Activated gamma-delta T cell treated with Interleukin-2 at 50 U/mL for 16 hours (primary cell): ENCODE measurements around the gene TMEM158.

Experiments
- DNase-seq: peaks from one replicate; pipeline ENCODE4 v3.0.0-alpha.2; 2020

TMEM158 gene

DNA sequence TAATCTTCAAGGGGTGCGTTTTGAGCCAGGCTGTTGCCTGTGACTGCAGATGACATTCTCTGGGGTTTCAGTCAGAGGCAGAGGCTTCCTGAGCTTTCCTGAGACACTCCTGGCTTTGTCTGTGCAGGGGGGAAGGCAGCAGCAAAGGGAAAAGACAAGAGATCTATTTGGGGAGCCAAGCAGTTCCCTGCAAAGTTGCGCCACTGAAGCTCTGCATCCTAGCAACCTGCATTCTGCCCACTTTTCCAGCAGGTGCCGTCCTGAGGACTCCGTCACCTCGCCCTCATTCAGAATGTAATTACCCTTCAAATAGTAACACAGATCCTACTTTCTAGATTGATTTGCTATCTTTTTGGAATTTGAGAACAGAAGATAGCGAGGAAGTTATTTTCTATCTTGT, 1.9 kb upstream of the TMEM158 start:
- DNase-seq, result no peak

DNA sequence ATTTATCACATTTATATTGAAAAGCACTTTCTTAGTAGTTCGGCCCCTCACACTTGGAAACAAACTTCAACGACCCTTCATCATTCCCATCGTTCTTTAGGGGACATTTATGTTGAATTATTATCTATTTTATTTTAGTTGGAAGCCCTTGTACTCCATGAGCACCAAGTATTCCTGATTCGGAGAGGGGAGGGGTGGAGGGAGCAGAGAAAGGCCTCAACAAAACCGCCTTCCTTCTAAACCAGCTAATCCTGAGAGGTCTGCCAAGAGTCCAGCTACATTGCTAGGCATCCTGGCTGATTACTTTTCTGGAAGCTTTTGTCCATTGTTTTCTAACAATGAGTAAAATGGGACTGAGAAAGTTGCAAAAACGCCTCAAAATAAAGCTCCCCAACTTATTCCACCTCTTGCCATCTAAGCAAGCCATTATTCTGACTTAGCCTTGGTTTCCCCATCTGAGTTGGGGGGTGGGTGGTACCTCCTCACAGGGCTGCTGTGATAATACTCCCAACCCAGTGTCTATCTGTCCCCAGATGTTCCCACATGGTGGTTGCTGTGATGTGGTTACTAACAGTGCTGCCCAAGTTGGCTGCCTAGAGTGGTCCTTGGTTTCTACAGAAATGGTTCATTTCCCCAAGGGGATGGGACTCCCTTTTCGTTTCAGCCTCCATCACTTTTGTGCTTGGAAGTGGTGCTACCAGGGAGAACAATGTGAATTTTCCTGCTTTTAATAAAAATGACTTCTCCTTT, 1.2 kb upstream of the TMEM158 start:
- DNase-seq, result no peak

DNA sequence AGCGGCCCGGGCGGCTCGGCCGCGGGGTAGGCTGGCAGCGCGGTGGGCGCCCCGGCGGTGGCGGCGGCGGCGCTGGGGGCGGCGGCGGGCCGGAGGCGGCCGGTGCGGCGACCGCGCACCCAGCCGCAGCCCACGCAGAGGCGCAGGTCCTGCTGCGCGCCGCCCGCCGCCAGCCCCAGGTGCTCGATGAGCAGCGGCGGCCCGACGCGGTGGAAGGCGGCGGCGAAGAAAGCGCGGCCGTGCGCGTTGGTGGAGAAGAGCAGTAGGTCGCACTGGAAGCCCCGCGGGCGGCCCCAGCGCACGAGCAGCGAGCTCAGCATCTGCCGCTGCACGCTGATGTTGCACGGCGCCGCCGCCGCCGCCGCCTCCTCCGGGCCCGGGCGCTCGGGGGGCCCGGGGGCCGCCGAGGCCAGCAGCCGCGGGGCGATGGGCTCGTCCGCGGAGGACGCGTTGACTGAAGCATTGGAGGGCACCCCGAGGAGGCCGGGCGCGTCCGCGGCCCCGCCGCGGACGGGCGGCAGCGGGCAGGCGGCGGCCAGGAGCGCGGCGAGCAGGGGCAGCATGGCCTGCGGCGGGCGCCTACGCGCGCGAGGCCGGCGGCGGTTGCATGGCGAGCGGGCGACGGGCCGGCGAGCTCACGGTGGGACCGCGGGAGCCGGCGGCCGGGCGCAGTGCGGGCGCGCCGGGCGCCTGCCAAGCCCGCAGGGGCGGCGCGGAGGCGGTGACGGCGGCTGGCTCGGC, 452 bp downstream of the TMEM158 start:
- DNase-seq, result peak; percentile 21

DNA sequence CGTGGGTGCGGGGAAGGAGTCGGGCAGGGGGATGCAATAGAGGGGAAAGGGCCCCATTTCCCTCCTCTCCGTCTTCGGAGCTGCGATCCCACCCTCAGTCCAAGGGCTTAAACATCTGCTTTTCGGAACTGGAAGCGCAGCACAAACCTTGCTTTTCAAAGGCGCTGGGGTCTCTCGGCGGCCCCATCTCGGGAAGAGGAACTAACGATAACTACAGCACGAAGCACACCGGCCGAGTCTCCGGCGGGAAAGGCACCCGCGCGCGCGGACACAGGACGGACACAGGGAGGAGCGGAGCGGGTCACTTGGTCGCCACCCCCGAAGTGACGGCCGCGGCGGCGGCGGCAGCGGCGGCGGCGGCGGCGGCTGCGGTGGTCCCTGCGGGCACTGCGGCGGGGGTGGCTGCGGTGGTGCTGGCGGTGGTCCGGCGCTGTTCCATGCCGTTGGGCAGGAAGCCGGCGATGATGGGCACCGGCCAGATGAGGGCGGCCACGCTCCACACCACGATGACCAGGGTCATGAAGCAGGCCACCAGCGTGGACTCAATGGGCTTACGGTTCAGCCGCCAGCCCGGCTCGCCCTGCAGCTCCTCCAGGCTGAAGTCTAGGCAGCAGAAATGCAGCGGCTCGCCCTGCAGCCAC, 1.1 kb downstream of the TMEM158 start:
- DNase-seq, result no peak

DNA sequence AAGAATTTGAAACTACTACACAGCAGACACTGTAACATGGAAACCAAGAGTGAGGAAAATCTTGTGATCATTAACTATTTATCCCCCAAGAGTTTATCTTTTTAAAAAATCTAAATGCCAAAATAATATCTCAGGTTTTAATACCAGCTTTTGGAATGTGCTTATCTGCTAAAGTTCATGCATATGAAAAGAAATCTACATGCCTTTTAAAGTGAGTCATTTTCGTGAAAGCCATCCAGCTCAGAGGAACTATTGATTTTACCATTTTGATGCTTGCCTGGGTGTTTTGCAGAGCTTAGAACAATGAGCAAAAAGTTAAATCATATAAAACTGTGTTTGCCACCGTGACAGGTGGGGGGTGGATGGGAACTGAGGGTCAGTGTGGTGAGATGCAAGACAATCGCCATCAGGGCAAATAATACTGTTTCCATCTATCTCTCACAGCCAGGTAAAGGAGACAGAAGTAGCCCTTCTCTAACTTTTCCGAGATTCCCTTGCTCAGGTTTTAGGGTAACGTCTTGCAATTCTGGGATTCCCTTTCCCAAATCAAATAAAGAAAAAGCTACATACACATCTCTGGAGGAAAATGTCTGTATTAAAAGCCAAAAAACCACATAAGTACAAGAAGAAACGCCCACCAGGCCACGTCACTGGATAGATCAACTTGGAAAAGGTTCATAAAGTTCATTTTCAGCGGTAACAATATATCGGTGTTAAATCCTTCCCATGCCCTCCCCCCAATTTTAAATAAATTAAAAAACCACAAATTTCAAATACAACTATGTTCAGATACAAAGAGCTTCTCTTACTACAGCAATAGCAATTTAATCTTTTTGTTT, 2.0 kb downstream of the TMEM158 start:
- DNase-seq, result no peak

DNA sequence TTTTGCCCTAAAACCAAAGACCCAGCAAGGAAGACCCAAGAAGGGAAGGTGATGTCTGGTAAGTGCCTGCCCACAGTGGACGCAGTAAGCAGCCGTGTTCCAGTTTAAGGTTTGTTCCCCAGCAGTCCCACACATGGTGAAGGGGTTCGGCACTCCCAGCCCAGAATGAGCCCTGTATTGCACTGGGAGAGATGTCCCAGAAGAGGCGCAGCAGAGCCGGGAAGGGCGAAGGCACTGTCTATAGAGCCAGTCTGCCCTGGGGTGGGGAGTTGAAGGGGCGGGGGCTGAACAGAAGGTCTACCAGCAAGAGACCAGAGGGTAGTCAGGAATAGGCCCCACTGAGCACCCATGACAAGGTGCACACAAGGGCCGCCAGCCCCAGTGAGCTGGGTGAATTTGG, 6.4 kb downstream of the TMEM158 start:
- DNase-seq, result no peak

DNA sequence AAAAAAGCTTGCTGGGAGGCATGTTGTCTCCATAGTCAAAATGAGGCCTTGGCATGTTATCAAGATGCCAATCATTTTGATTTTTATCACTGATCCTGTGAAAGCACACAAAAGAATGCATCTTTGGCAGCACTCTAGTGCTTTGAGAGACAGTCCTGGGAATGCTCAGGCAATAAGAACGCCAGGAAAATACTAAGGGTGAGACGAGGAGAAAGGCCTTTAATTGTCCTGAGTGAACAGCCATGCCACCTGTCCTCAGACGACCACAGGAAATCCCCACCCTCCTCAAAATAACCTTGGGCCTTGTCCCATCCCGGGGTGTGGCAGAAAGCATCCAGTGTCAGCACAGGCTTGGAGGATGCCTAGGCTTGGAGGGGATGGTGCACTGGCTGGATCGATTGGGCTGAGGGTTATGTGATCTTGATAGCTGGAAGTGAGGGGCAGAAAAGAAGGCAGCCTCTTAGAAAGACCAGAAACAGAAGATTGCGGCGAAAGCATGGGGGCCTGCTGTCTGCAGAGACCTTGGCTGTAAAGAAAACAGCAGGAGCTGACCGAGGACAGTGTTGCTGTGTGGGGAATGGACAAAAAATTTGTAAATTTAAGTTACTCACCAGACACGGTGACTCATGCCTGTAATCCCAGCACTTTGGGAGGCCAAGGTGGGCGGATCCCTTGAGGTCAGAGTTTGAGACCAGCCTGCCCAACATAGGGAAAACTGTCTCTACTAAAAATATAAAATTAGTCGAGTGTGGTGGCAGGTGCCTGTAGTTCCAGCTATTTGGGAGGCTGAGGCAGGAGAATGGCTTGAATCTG, 7.3 kb downstream of the TMEM158 start:
- no peak for DNase-seq

DNA sequence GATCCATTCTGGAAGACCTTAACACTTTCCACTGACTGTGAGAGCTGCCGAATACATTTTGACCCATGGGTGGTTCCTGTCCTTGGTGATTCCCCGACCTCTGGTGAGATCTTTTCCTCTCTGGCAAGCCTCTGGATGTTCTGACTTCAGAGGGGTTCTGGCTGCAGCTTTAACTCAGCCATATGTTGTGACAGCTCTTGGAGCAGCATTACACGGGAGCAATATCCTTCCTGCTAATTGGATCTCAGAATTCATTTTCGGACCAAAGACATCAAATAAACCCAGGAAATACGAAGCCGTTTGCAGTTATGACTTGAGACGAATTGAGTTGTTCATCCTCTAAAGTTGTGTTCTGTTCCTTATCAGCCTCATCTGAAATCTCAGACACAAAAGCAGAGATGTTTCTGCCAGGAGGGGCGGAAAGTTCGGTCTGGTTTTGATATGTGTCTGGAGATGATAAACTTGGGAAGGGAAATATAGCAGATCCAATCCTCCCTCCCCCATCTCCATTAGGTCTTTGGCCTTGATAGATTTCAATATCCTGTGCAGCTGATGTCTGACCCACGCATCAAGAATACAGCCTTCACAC, 10.0 kb downstream of the TMEM158 start:
- DNase-seq, result no peak

DNA sequence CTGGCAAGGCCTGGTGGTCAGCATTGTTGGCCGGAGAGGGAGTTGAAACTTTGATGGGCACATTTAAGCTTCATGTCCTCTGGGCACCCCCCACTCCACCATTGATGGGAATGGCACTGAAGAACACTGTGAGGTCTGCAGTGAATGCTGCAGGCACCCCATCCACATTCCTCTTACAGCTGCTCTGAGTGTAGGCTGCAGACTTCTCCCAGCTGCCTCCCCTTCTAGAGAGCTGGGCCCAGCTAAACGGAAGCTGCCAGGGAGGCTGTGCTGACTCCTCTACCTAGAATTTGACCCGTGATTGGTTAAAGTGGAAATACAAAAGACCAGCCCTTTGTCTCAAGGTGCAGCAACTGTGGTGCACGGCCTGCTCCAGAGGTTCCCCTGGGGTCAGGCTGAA, 10.6 kb downstream of the TMEM158 start:
- DNase-seq, result no peak

DNA sequence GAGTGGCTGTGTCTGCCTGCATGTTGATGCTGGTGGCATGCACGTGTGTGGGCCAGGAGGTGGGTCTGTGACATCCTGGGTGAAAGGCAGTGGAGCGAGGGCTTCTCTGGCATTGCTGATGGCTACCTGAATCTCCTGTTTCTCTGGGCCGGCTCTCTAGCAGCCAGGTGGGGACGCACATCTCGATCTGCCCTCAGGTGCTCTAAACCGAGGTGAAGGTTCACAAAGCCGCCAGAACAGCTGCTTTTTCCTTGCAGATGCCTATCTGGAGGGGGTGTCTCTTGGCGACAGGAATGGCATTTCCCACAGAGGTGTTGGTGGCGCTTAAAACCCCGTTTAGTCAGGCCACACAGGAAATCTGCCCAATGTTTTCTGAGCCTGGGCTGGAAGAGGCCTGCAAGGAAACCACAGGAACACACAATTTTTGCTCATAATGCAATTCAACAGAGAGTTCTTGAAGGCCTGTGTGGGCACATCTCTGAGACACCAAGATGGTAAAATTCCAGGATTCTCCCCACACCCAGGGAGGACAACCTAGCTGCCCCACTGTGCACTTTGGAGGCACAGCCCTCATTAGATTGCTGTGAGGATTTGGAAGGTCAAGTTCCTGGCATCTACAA, 11.9 kb downstream of the TMEM158 start:
- DNase-seq, result no peak

DNA sequence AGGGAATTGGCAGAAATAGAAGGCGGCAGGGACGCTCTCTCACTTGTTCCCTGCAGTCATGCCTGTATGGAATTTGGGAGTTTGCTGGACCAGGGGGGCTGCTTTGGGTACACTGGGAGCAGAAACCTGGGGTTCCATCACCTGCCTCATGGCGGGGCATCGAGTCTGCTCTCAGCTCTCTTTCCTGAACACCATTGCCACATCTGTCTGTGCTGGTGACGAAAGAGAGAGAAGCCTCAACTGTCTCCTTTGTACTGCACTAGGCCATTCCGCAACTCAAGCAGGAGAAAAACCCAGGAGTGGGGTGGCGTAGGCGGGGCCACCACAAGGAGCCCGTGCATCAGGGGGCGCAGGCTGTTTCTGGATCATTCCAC, 14.0 kb downstream of the TMEM158 start:
- no peak for DNase-seq

DNA sequence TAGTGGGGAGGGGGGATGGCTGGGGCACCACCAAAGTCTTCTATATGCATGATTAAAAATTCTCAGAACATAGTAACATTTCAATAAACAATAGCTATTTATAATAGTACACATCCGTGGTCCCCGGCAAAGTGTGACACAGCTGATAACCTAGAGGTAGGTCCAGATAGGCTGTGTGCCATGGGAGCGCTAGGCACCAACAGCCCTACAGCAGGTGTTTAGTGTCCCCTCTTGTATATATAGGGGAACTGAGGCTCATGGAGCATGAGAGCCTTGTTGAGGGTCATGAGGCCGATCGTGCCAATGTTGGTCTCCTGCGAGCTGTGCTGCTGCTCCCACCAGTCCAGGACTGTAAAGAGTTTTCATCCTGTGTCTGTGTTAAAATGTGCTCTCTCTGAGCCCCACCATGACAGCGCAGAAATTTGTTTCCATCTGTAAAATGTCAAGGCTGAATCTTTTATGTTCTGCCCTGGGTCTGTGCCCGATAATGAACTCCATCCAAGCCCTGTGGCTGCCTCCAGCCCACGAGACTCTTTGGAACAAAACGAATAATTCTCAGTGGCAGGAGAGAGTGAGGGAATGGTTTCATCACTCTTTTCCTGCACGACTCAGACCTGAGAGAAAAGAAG, 14.5 kb downstream of the TMEM158 start:
- DNase-seq, result no peak

DNA sequence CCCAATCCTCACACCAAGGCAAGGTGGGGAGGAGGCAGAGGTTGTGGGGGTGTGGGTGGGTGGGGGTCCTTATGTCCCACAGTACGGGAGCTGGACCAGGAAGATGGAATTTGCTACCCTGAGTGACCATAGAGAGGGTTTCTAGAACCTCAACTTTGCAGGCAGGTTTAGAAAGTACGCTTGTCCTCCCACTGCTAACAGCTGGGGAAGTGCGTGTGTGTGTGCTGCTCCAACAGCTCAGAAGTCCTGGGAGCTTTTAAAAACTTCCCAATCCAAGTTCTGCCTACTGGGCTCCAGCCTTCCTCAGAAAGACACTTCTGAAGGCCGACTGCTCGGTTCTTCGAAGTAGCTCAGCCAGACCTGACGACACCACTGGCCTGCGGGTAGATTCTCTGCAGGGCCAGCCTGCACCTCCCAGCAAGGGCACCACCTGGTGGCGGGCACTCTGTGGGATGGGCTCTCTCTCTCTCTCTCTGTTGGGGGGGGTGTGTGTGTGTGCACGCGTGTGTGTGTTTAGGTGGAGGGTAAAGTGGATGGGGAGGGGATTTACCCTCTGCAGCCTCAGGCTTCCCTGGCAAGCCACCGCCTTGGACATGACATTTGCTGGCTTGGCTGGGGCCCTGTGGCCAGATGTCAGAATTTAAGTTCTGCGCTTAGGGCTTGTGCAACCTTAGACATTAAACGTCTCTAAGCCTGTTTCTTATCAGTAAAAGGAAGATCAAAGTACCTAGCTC, 15.6 kb downstream of the TMEM158 start:
- peak; percentile 77 for DNase-seq

DNA sequence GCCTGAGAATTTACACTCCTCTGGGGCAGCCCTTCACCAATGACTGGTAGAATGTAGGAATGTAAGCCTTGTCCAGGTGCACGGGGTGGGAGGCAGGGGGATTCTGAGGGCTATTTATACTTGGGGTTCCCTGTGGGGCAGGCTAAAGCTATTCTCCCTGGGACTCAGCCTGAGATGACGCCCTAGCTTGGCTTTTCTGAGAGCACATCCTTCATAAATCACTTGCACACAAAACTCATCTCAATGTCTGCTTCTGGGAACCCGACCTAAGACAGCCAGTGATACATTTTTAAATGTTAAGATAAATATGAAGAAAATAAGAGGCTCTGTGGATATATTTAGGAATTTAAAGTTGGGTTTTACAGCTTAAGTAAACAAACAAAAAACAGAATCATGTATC, 16.6 kb downstream of the TMEM158 start:
- no peak for DNase-seq

DNA sequence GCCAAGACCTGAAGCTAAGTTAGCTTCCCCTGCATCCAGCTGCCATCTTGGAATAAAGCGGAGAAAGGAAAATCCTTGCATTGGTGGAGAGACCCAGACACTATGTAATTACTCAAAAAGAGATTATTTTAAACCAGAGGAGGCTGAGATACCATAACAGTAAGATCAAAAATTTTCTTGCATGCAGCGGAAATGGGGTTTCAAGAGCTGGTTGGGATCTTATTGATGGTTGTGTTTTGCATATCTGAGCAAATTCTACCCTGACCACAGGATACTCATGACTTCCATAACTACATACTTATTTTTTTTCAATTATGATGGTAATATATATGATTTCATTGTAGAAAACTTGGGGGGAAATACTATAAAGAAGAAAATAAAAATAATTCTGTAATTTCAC, 17.5 kb downstream of the TMEM158 start:
- no peak for DNase-seq

DNA sequence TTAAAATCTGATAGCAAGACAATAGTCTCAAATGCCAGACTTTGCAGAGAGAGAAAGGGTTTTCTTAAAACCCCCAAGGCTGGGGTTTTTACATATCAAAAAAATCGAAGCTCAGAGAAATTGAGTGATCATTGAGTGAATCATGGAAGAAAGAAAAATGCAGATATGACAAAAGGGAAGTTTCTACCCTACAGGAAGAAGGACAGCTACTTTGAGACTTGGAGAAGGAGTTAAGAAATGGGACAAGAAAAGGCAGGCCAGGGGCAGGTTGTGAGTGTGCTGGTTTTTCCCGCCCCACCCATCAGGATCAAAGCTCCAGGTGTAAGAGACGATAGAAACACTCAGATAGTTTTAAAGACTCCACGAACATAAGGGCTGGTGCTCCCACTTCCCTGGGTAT, 18.6 kb downstream of the TMEM158 start:
- DNase-seq, result no peak

DNA sequence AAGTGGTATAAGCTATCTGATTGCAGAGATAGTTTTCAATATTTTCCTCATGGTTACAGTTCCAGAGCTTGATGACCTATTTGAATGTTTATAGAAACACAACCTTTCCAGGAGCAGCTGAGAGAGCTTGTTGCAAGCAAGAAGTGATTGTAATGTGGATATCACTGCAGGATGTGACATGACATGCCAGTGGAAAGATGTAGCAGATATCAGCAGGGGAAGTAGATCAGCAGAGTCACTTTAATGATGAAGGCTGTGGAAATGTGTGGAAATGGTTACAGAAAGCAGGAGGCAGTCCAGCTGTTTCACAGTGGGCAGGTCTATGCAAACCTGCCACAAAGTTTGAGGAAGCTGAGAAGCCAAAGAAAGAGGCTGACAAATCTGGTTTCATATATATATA, 21.0 kb downstream of the TMEM158 start:
- no peak for DNase-seq

DNA sequence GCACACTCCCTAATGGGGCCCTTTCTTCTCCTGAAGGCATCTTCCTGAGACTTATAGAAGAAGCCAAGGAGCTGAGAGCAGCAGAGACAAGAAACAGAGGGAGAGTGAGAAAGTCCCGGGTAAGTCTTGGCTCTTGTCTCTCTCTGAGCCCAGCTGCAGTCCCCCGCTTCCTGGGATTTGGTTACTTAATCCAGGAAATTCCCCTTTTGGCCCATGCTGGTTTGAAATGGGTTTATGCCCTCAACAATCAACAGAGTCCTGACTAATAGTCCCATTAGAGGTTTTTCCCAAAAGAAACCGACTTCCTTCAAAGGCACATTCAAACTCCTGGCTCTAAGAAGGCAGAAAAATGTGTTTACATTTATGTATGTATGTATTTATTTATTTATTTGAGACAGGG, 22.0 kb downstream of the TMEM158 start:
- no peak for DNase-seq

DNA sequence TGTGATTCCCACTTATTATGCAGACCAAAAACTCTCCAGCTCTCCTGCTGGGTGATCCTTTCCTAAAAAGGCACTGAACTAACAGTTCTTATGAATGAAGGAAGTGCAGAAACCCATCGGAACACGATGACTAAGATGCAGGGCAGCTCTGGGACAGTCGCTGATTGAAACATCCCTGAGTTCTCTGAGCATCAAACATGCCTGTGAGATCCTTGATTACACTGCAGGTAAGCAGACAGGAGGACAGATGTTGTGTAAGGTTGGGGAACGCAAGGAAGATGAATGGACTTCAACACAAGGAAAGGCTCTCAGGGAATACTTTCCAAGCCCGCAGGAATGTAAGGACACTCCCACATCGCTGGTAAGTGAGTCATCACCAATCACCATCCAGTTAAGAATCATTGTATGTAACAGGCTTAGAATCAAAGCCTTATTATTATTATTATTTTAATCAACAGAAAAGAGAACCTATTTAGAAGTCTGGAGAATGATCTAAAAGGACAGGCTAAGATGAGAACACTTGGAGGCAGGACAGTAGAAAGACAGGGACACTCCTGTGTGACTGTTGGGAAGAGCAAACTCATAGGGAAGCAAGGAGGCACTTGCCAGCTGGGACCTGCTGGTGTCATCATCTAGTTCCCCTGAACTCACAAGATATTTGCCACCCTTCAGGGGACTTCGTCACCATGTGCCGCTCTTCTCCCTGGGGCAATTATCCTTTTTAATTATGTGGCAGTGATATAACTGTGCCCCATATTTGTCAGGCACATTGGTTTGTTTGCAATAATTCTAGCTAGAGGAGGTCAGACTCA, 26.0 kb downstream of the TMEM158 start:
- DNase-seq, result no peak
